Measurements from ENCODE around the gene SRGAP1. TPM values are rescaled to one million over a fixed set of nuclear protein-coding genes. Genes with fewer than 3 reads are reported as not detected.

The SRGAP1 gene
- total and polyA plus RNA-seq, 2 of the 8 experiments (the other 6 are each of a cell fraction or from before 2014, with no cell fraction given) = 3.2 to 7.3 TPM

- TF ChIP-seq CHD7 (IDR thresholded peaks at IDR 0.05; ENCODE audit: insufficient replicate concordance, low read length) = no peak
Observed at GRCh38 chr12:64103825-64104740, 259.6 kb downstream of the SRGAP1 start (continued).
